ENCODE measurements around the gene LETMD1. TPM values are rescaled to one million over a fixed set of nuclear protein-coding genes. Genes with fewer than 3 reads are reported as not detected.

Gene LETMD1
- total RNA-seq, 4 donors from 2014 or later = 19.1 to 55.3 (median 35.1) TPM

DNA sequence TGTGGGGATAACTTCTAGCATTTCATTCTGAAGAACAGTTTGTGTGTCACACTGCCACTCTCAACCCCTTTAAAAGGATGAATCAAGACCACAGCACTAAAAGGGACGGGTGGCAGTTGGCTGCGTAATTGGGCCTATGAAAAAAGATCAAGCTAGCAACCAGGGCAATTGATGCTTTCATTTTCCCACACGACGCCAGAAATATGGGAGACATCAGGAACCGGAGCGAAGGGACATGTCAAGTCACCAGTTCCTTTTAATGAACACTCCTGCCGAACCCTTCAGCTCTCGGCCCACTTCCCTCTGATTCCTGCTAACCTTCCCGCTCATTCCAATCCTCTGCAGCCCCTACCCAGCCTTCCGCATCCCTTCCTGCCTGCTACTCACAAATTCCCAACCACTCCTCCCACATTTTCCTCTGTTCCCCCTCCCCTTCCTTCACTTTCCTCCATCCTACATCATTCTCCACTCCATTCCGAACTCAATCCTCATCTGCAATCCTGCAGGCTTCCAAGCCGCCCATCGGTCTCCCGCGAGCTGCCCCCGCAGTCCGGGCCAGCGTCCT lies 34.5 kb downstream of the LETMD1 start:
- DNase-seq = no peak
- no peaks in the 10 kb centered on the region for H3K36me3 ChIP-seq
- intact Hi-C loops (cut with DNase I) = no loop called here

DNA sequence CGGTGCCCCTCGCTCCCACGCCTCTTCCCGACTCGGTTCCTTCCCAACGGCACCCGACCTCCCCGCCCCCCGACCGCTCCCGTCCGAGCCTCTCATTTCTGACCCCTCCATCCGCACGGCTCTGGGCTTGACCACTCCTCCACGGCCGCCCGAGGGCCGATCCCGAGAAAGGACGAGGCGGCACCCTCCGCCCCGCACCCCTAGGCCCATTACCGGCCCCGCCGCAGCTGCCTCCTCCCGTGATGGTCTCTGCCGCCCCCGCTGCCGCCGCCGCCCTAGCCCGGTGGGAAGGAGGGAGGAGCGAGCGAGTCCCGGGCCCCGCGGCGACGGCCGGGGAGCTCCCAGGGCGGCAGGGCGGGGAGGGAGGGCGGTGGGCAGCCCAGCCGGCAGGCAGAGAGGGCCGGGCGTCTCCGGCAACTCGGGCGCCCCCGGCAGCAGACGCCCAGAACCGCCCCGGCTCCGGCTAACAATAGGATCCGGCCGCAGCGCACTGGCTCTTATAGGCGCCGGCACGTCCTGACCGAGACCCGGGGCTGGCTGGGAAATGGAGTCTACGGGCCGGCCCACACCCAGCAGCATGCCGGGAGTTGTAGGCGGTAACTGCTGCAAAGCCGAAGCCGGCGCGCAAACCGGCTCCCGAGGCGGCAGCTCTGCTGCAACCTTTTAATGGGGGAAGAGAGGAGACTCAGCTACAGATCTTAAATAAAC lies 35.2 kb downstream of the LETMD1 start, which contains the start of gene CSRNP2:
Gene CSRNP2 (minus strand): TSS at position 471 of the 708 bp plus-strand sequence. CDS start 7,035 bp downstream, outside the sequence.
- Histone ChIP-seq H3K27ac (peak within 1 kb of the TSS; percentile 90 to 96 (median 94)), H3K27me3 (no peaks in the 10 kb centered on the region), H3K4me3 (peak within 1 kb of the TSS; percentile 81 to 97 (median 90)), H3K36me3 (no peaks in the 10 kb centered on the region), H3K9me3 (no peaks in the 10 kb centered on the region), H3K4me1 (peaks cover 0 to 25% (median 7%) of the 10 kb centered on the region in 3 donors)
- intact Hi-C loops (cut with DNase I) = no loop called here
- TF ChIP-seq POLR2A (IDR thresholded peaks at IDR 0.05) = peak in 3 of 4 donors; percentile 97 to 100 (median 99)
- peak in 3 of 6 experiments; percentile 5 to 33 (median 24) for TF ChIP-seq CTCF (IDR thresholded peaks at IDR 0.05)
- DNase-seq = peak; percentile 91
- 0 to 1% methylated on average over 12 to 15 of the region's 74 CpGs for WGBS, 2 donors

More for the DNA sequence above, 34.5 kb downstream of the LETMD1 start:
- H3K4me3 ChIP-seq = peak overlapping the region; percentile 81 to 97 (median 90)
- TF ChIP-seq CTCF (IDR thresholded peaks at IDR 0.05) = no peak
- no peak for TF ChIP-seq POLR2A (IDR thresholded peaks at IDR 0.05)
- 0 to 2% methylated on average over 18 of the region's 18 CpGs for WGBS, 2 donors
- H3K27ac ChIP-seq = peak overlapping the region; percentile 90 to 96 (median 94)
- H3K4me1 ChIP-seq = peaks cover 0 to 31% (median 10%) of the 10 kb centered on the region in 3 donors
- H3K9me3 ChIP-seq = no peaks in the 10 kb centered on the region
- H3K27me3 ChIP-seq = no peaks in the 10 kb centered on the region

GRCh38 chr12:51085757-51086156 lies 37.6 kb downstream of the LETMD1 start:
- peaks cover 0 to 11% (median 0%) of the 10 kb centered on the region in 3 donors for H3K36me3 ChIP-seq
- 52 to 57% methylated on average over 3 of the region's 3 CpGs for WGBS, 2 donors
- no peak overlapping the region for H3K4me3 ChIP-seq
- H3K9me3 ChIP-seq = no peaks in the 10 kb centered on the region
- peaks cover 0 to 25% (median 7%) of the 10 kb centered on the region in 3 donors for H3K4me1 ChIP-seq
- H3K27me3 ChIP-seq = no peaks in the 10 kb centered on the region
- no peak for DNase-seq
- no peak overlapping the region for H3K27ac ChIP-seq
- intact Hi-C loops (cut with DNase I) = no loop called here
- TF ChIP-seq CTCF (IDR thresholded peaks at IDR 0.05) = no peak
- TF ChIP-seq POLR2A (IDR thresholded peaks at IDR 0.05) = no peak

- peaks cover 0 to 19% (median 5%) of the 10 kb centered on the region in 3 donors for H3K4me1 ChIP-seq
- no peak overlapping the region for H3K27ac ChIP-seq
- TF ChIP-seq POLR2A (IDR thresholded peaks at IDR 0.05) (no peak), CTCF (IDR thresholded peaks at IDR 0.05) (no peak)
- peaks cover 0 to 18% (median 0%) of the 10 kb centered on the region in 3 donors for H3K36me3 ChIP-seq
- no peaks in the 10 kb centered on the region for H3K27me3 ChIP-seq
- no peak overlapping the region for H3K4me3 ChIP-seq
- 83 to 90% methylated on average over 9 to 10 of the region's 10 CpGs for WGBS, 2 donors
- DNase-seq = no peak
- intact Hi-C loops (cut with DNase I) = no loop called here
- no peaks in the 10 kb centered on the region for H3K9me3 ChIP-seq
Observed at GRCh38 chr12:51086933-51087332, 38.8 kb downstream of the LETMD1 start.

- no peaks in the 10 kb centered on the region for H3K9me3 ChIP-seq
- WGBS, 2 donors = 71 to 96% methylated on average over 3 of the region's 3 CpGs
Observed at GRCh38 chr12:51087818-51088217, 39.7 kb downstream of the LETMD1 start.

More at GRCh38 chr12:51087818-51088217, 39.7 kb downstream of the LETMD1 start:
- peaks cover 0 to 10% (median 0%) of the 10 kb centered on the region in 3 donors for H3K4me1 ChIP-seq
- no peak overlapping the region for H3K27ac ChIP-seq
- TF ChIP-seq CTCF (IDR thresholded peaks at IDR 0.05) = no peak
- TF ChIP-seq POLR2A (IDR thresholded peaks at IDR 0.05) = no peak
- no peak overlapping the region for H3K4me3 ChIP-seq
- intact Hi-C loops (cut with DNase I) = no loop called here
- no peak for DNase-seq
- H3K27me3 ChIP-seq = no peaks in the 10 kb centered on the region
- H3K36me3 ChIP-seq = peaks cover 0 to 26% (median 0%) of the 10 kb centered on the region in 3 donors
